ENCODE results near the gene TST. TPM values are rescaled to one million over a fixed set of nuclear protein-coding genes. Genes with fewer than 3 reads are reported as not detected.

Gene TST
- total RNA-seq, 4 donors from 2014 or later: 44.1 to 76.4 (median 66.7) TPM

GRCh38 chr22:36981247-36981775, 37.9 kb downstream of the TST start:
- TF ChIP-seq POLR2A (IDR thresholded peaks at IDR 0.05): no peak
- no peak for TF ChIP-seq CTCF (IDR thresholded peaks at IDR 0.05)
- TF ChIP-seq EP300 (IDR thresholded peaks at IDR 0.05): no peak
- Histone ChIP-seq H3K9me3 (peaks cover 0 to 13% (median 3%) of the 10 kb centered on the region in 4 donors), H3K4me3 (no peak overlapping the region), H3K27me3 (peaks cover 0 to 21% of the 10 kb centered on the region in 2 donors), H3K4me1 (peaks cover 0 to 11% (median 2%) of the 10 kb centered on the region in 4 donors), H3K36me3 (no peaks in the 10 kb centered on the region), H3K27ac (no peak overlapping the region)
- 71 to 72% methylated on average over 16 of the region's 16 CpGs for WGBS, 2 donors
- DNase-seq (ENCODE audit: low spot score in 2 of 2): no peak

GRCh38 chr22:36979016-36979910, 40.0 kb downstream of the TST start:
- no peak for DNase-seq (ENCODE audit: low spot score in 2 of 2)
- H3K27me3 ChIP-seq: peaks cover 0 to 21% of the 10 kb centered on the region in 2 donors
- no peaks in the 10 kb centered on the region for H3K36me3 ChIP-seq
- WGBS, 2 donors: 86 to 88% methylated on average over 13 of the region's 13 CpGs
- H3K4me3 ChIP-seq: no peak overlapping the region
- peaks cover 0 to 11% (median 2%) of the 10 kb centered on the region in 4 donors for H3K4me1 ChIP-seq
- TF ChIP-seq POLR2A (IDR thresholded peaks at IDR 0.05) (no peak), EP300 (IDR thresholded peaks at IDR 0.05) (no peak), CTCF (IDR thresholded peaks at IDR 0.05) (no peak)
- H3K9me3 ChIP-seq: no peaks in the 10 kb centered on the region
- H3K27ac ChIP-seq: no peak overlapping the region

GRCh38 chr22:36977947-36978660, 41.1 kb downstream of the TST start:
- peaks cover 0 to 11% of the 10 kb centered on the region in 2 donors for H3K27me3 ChIP-seq
- H3K4me3 ChIP-seq: peak overlapping the region; percentile 24 to 45 (median 34)
- H3K4me1 ChIP-seq: peaks cover 0 to 11% (median 2%) of the 10 kb centered on the region in 4 donors
- no peaks in the 10 kb centered on the region for H3K9me3 ChIP-seq
- TF ChIP-seq POLR2A (IDR thresholded peaks at IDR 0.05): peak; percentile 11 to 20
- TF ChIP-seq CTCF (IDR thresholded peaks at IDR 0.05): peak; percentile 89 to 95 (median 91)
- TF ChIP-seq EP300 (IDR thresholded peaks at IDR 0.05): peak in 1 of 2 donors; percentile 56
- peak; percentile 83 to 90 for DNase-seq (ENCODE audit: low spot score in 2 of 2)
- H3K27ac ChIP-seq: peak overlapping the region in 1 of 4 donors; percentile 44
- WGBS, 2 donors: 14 to 16% methylated on average over 18 of the region's 18 CpGs
- H3K36me3 ChIP-seq: no peaks in the 10 kb centered on the region

GRCh38 chr22:36977401-36977861, 41.8 kb downstream of the TST start:
- 31 to 39% methylated on average over 12 to 13 of the region's 13 CpGs for WGBS, 2 donors
- peaks cover 0 to 7% of the 10 kb centered on the region in 2 donors for H3K27me3 ChIP-seq
- peak; percentile 9 to 21 for DNase-seq (ENCODE audit: low spot score in 2 of 2)
- H3K27ac ChIP-seq: peak overlapping the region in 1 of 4 donors; percentile 44
- H3K9me3 ChIP-seq: no peaks in the 10 kb centered on the region
- peaks cover 0 to 11% (median 2%) of the 10 kb centered on the region in 4 donors for H3K4me1 ChIP-seq
- peak overlapping the region; percentile 24 to 45 (median 34) for H3K4me3 ChIP-seq
- no peaks in the 10 kb centered on the region for H3K36me3 ChIP-seq
- TF ChIP-seq POLR2A (IDR thresholded peaks at IDR 0.05): no peak
- peak in 3 of 5 experiments; percentile 25 to 32 (median 28) for TF ChIP-seq CTCF (IDR thresholded peaks at IDR 0.05)
- TF ChIP-seq EP300 (IDR thresholded peaks at IDR 0.05): no peak

Data from tibial nerve (tissue), 4 donors.